Measurements from ENCODE around the gene TBC1D22A. TPM values are rescaled to one million over a fixed set of nuclear protein-coding genes. Genes with fewer than 3 reads are reported as not detected.

The TBC1D22A gene
- polyA plus RNA-seq, 1 donor (not counting 4 experiments of a cell fraction or from before 2014, with no cell fraction given), result 20.9 TPM

GRCh38 chr22:46737976-46738646 lies 24.3 kb upstream of the TBC1D22A start, which contains the start of gene CERK:
TSS of gene CERK (minus strand) at chr22:46738252. CDS start at chr22:46738148, 104 bp downstream.
- Histone ChIP-seq H3K9me3 (ENCODE audit: control insufficient read depth, low read depth, low read length) (no peaks in the 10 kb centered on the region), H3K27ac (ENCODE audit: control insufficient read depth, insufficient read depth, low read length) (peak within 1 kb of the TSS; percentile 76), H3K9me1 (ENCODE audit: control insufficient read depth, extremely low read depth, insufficient read depth, low read length) (no peaks in the 10 kb centered on the region), H3K36me3 (ENCODE audit: control insufficient read depth in 2 of 2, extremely low read depth in 1 of 2, insufficient read depth in 2 of 2, low read length in 2 of 2) (no peaks in the 10 kb centered on the region), H3K4me1 (ENCODE audit: control insufficient read depth, extremely low read depth, insufficient read depth, low read length) (peaks cover 26% of the 10 kb centered on the region), H2AFZ (ENCODE audit: control insufficient read depth, low read length) (peak within 1 kb of the TSS; percentile 61), H3K9ac (ENCODE audit: control insufficient read depth, extremely low read depth, insufficient read depth, low read length) (peak within 1 kb of the TSS; percentile 76), H3K79me2 (ENCODE audit: control insufficient read depth, insufficient read depth, low read length) (peaks cover 20% of the 10 kb centered on the region), H4K20me1 (ENCODE audit: control insufficient read depth, extremely low read depth, insufficient read depth, low read length) (no peaks in the 10 kb centered on the region), H3K4me3 (ENCODE audit: control insufficient read depth in 2 of 3, extremely low read depth in 1 of 3, insufficient read depth in 2 of 3, low read depth in 1 of 3, low read length in 3 of 3) (peak within 1 kb of the TSS; percentile 63 to 73 (median 68)), H3K4me2 (ENCODE audit: control insufficient read depth, extremely low read depth, insufficient read depth, low read depth, low read length) (peak within 1 kb of the TSS; percentile 95), H3K27me3 (ENCODE audit: control insufficient read depth, extremely low read depth, insufficient read depth, low read length) (no peaks in the 10 kb centered on the region)
- FAIRE-seq (no peak), DNase-seq (ENCODE audit: low read depth, low spot score) (no peak)
- dilution Hi-C loops (cut with MboI; ENCODE audit: extremely low pct_ligation_motif_present, low sequenced_read_pairs), result no loop called here
- TF ChIP-seq CTCF (optimal IDR thresholded peaks at IDR 0.05 in 1 of 3, IDR thresholded peaks at IDR 0.05 in 1 of 3, conservative IDR thresholded peaks at IDR 0.05 in 1 of 3; ENCODE audit: extremely low read depth in 1 of 3, insufficient read depth in 2 of 3, low read length in 3 of 3) (no peak), EZH2 (IDR thresholded peaks at IDR 0.05; ENCODE audit: low read length) (no peak)

- no peak for TF ChIP-seq EZH2 (IDR thresholded peaks at IDR 0.05; ENCODE audit: low read length)
- TF ChIP-seq CTCF (optimal IDR thresholded peaks at IDR 0.05 in 1 of 3, IDR thresholded peaks at IDR 0.05 in 1 of 3, conservative IDR thresholded peaks at IDR 0.05 in 1 of 3; ENCODE audit: extremely low read depth in 1 of 3, insufficient read depth in 2 of 3, low read length in 3 of 3), result no peak
- H3K4me1 ChIP-seq (ENCODE audit: control insufficient read depth, extremely low read depth, insufficient read depth, low read length), result peaks cover 26% of the 10 kb centered on the region
- H3K27ac ChIP-seq (ENCODE audit: control insufficient read depth, insufficient read depth, low read length), result peak overlapping the region; percentile 76
- dilution Hi-C loops (cut with MboI; ENCODE audit: extremely low pct_ligation_motif_present, low sequenced_read_pairs), result no loop called here
- no peaks in the 10 kb centered on the region for H4K20me1 ChIP-seq (ENCODE audit: control insufficient read depth, extremely low read depth, insufficient read depth, low read length)
- no peaks in the 10 kb centered on the region for H3K9me3 ChIP-seq (ENCODE audit: control insufficient read depth, low read depth, low read length)
- H3K36me3 ChIP-seq (ENCODE audit: control insufficient read depth in 2 of 2, extremely low read depth in 1 of 2, insufficient read depth in 2 of 2, low read length in 2 of 2), result no peaks in the 10 kb centered on the region
- H2AFZ ChIP-seq (ENCODE audit: control insufficient read depth, low read length), result peak overlapping the region; percentile 61
- FAIRE-seq (no peak), DNase-seq (ENCODE audit: low read depth, low spot score) (no peak)
- peak overlapping the region; percentile 60 to 68 (median 63) for H3K4me3 ChIP-seq (ENCODE audit: control insufficient read depth in 2 of 3, extremely low read depth in 1 of 3, insufficient read depth in 2 of 3, low read depth in 1 of 3, low read length in 3 of 3)
- no peaks in the 10 kb centered on the region for H3K27me3 ChIP-seq (ENCODE audit: control insufficient read depth, extremely low read depth, insufficient read depth, low read length)
- H3K79me2 ChIP-seq (ENCODE audit: control insufficient read depth, insufficient read depth, low read length), result peaks cover 20% of the 10 kb centered on the region
- peak overlapping the region; percentile 95 for H3K4me2 ChIP-seq (ENCODE audit: control insufficient read depth, extremely low read depth, insufficient read depth, low read depth, low read length)
- H3K9me1 ChIP-seq (ENCODE audit: control insufficient read depth, extremely low read depth, insufficient read depth, low read length), result no peaks in the 10 kb centered on the region
- peak overlapping the region; percentile 76 for H3K9ac ChIP-seq (ENCODE audit: control insufficient read depth, extremely low read depth, insufficient read depth, low read length)
Measured at GRCh38 chr22:46738647-46739093, 23.8 kb upstream of the TBC1D22A start.

Measured in keratinocyte (primary cell).